ENCODE data around the gene SYVN1. TPM values are rescaled to one million over a fixed set of nuclear protein-coding genes. Genes with fewer than 3 reads are reported as not detected.

The SYVN1 gene
- total and polyA plus RNA-seq, 2 donors (not counting 3 experiments of a cell fraction or from before 2014, with no cell fraction given), result 34.5 to 45.1 TPM

DNA sequence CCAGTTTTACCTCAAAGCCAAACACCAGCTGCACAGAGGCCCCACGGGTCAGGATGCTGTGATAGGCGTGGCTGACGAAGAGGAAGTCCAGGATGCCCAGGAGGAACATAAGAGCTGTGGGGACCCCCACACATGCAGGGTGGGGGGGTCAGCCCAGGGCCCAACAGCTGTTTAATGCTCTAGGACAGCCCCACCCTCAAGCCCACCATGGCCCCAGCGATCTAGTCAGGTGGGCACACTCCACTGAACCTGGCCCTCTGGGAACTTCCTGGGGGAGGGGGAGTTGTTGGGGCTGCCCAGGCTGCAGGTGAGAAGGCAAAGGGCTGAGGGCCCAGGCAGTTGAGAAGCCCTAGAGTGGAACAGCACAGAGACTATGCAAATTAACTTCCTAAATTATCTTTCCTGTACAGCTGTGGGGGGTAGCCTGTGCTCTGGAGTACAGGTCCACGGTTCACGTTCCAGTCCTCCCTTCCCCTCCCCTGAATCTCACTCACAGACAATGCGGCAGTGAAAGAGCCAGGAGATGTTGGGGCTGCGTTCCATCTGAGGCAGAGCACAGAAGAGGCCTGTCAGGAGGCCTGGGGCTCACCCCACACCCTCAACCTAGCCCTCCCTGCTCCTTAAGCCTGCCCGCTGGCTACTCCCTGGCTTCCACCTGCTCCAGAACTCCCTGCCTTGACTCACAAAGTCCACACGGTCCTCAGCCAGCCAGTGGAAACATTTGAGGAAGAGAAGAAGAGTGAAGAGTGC, 1.9 kb downstream of the SYVN1 start:
- peaks cover 14% of the 10 kb centered on the region for H3K79me2 ChIP-seq (ENCODE audit: control insufficient read depth, insufficient read depth, low read length)
- FAIRE-seq (no peak), DNase-seq (ENCODE audit: low read depth, low spot score) (no peak)
- BruUV-seq (replicated peaks), result no TSS peak
- dilution Hi-C loops (cut with MboI; ENCODE audit: extremely low pct_ligation_motif_present, low sequenced_read_pairs), result no loop called here
- H3K9me3 ChIP-seq (replicated peaks; ENCODE audit: control insufficient read depth, insufficient read depth, low read length), result no peaks in the 10 kb centered on the region
- intact Hi-C loops (cut with micrococcal nuclease), result no loop called here
- TF ChIP-seq MYC (IDR thresholded peaks at IDR 0.05; ENCODE audit: low read depth, low read length) (no peak), GATA2 (IDR thresholded peaks at IDR 0.05; ENCODE audit: insufficient read depth, insufficient read length, low read depth, low read length) (no peak), FOS (IDR thresholded peaks at IDR 0.05; ENCODE audit: borderline replicate concordance, insufficient read depth, low read length) (no peak), POLR2A (IDR thresholded peaks at IDR 0.05; ENCODE audit: low read depth, low read length) (no peak), POLR2AphosphoS5 (IDR thresholded peaks at IDR 0.05; ENCODE audit: insufficient read depth, low read depth, low read length) (no peak), EZH2 (IDR thresholded peaks at IDR 0.05; ENCODE audit: borderline replicate concordance, low read depth, low read length, severe bottlenecking) (no peak), JUN (IDR thresholded peaks at IDR 0.05; ENCODE audit: borderline replicate concordance, insufficient read depth, insufficient read length, low read depth) (no peak)
- TF ChIP-seq, protein P1, sequence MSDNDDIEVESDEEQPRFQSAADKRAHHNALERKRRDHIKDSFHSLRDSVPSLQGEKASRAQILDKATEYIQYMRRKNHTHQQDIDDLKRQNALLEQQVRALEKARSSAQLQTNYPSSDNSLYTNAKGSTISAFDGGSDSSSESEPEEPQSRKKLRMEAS (IDR thresholded peaks at IDR 0.05; ENCODE audit: insufficient read depth, insufficient read length), result no peak
- TF ChIP-seq, protein P2, sequence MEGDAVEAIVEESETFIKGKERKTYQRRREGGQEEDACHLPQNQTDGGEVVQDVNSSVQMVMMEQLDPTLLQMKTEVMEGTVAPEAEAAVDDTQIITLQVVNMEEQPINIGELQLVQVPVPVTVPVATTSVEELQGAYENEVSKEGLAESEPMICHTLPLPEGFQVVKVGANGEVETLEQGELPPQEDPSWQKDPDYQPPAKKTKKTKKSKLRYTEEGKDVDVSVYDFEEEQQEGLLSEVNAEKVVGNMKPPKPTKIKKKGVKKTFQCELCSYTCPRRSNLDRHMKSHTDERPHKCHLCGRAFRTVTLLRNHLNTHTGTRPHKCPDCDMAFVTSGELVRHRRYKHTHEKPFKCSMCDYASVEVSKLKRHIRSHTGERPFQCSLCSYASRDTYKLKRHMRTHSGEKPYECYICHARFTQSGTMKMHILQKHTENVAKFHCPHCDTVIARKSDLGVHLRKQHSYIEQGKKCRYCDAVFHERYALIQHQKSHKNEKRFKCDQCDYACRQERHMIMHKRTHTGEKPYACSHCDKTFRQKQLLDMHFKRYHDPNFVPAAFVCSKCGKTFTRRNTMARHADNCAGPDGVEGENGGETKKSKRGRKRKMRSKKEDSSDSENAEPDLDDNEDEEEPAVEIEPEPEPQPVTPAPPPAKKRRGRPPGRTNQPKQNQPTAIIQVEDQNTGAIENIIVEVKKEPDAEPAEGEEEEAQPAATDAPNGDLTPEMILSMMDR (IDR thresholded peaks at IDR 0.05; ENCODE audit: extremely low read depth in 1 of 2, insufficient read depth in 1 of 2, low read depth in 1 of 2, low read length in 2 of 2), result no peak
- peaks cover 12% of the 10 kb centered on the region for H3K4me1 ChIP-seq (ENCODE audit: control insufficient read depth, extremely low read depth, insufficient read depth, low read length)
- H4K20me1 ChIP-seq (replicated peaks; ENCODE audit: control insufficient read depth, extremely low read depth, insufficient read depth, low read length), result no peaks in the 10 kb centered on the region
- H3K27me3 ChIP-seq (ENCODE audit: control insufficient read depth in 2 of 2, insufficient read depth in 2 of 2, low read length in 2 of 2), result no peaks in the 10 kb centered on the region
- peaks cover 7 to 42% of the 10 kb centered on the region in 2 experiments for H3K36me3 ChIP-seq (ENCODE audit: control insufficient read depth in 2 of 2, extremely low read depth in 1 of 2, insufficient read depth in 2 of 2, low read length in 2 of 2)
- no peak overlapping the region for H3K4me3 ChIP-seq (replicated peaks in 1 of 3; ENCODE audit: insufficient read depth in 1 of 3, low read depth in 1 of 3, low read length in 3 of 3)
- H3K9me1 ChIP-seq (replicated peaks; ENCODE audit: control insufficient read depth, extremely low read depth, insufficient read depth, low read length), result no peaks in the 10 kb centered on the region
- H2AFZ ChIP-seq (ENCODE audit: low read depth, low read length), result no peak overlapping the region
- POLR2A ChIA-PET, result no interaction called here
- H3K9ac ChIP-seq (replicated peaks; ENCODE audit: extremely low read depth, insufficient read depth, low read length), result no peak overlapping the region
- H3K27ac ChIP-seq (ENCODE audit: insufficient read depth, low read depth, low read length), result no peak overlapping the region
- H3K4me2 ChIP-seq (ENCODE audit: insufficient read depth, low read length), result no peak overlapping the region
- CTCF ChIA-PET, result interaction anchor here (1.1 to 4.0 kb wide), 4 partner anchors 15 to 197 kb away, joined by 3 to 27 read pairs (median 6); partner anchors contain the start of genes CAPN1 and ZNHIT2

Data from endothelial cell of umbilical vein (primary cell).